Muscle layer of duodenum (tissue), 2 donors: ENCODE results near the gene ANKRD13B.

ENCODE experiments used
- H3K27ac ChIP-seq: one replicate; pipeline ENCODE4 v1.7.0; 2013; ENCODE audit warnings: mild to moderate bottlenecking, low read length
- H3K27me3 ChIP-seq: one replicate; pipeline ENCODE4 v1.7.0; 2013; ENCODE audit warnings: low read depth, mild to moderate bottlenecking, control low read depth, low read length
- H3K36me3 ChIP-seq, 2 donors: one replicate each; pipeline ENCODE4 v1.7.0; 2013; ENCODE audit warnings: low read length in 2 of 2, control low read depth in 1 of 2, mild to moderate bottlenecking in 1 of 2; ENCODE audit not compliant: insufficient read depth in 2 of 2, control insufficient read depth in 1 of 2
- H3K4me1 ChIP-seq, 2 donors: one replicate each; pipeline ENCODE4 v1.7.0; 2013; ENCODE audit warnings: low read length in 2 of 2, mild to moderate bottlenecking in 2 of 2, control low read depth in 1 of 2, moderate library complexity in 1 of 2; ENCODE audit not compliant: insufficient read depth in 2 of 2, control insufficient read depth in 1 of 2
- H3K4me3 ChIP-seq, 2 donors: one replicate each; pipeline ENCODE4 v1.7.0; 2013; ENCODE audit warnings: low read length in 2 of 2, low read depth in 1 of 2, mild to moderate bottlenecking in 1 of 2
- H3K9me3 ChIP-seq, 2 donors: one replicate each; pipeline ENCODE4 v1.7.0; 2013; ENCODE audit warnings: low read length in 2 of 2, control low read depth in 1 of 2, mild to moderate bottlenecking in 1 of 2; ENCODE audit not compliant: control insufficient read depth in 1 of 2
- donor health status: healthy.

ANKRD13B gene

GRCh38 chr17:29561554-29562517 lies 31.1 kb upstream of the ANKRD13B start:
- H3K27ac ChIP-seq: no peak overlapping the region
- no peaks in the 10 kb centered on the region for H3K9me3 ChIP-seq
- peaks cover 0 to 7% of the 10 kb centered on the region in 2 donors for H3K36me3 ChIP-seq
- H3K4me3 ChIP-seq: no peak overlapping the region
- no peaks in the 10 kb centered on the region for H3K27me3 ChIP-seq
- H3K4me1 ChIP-seq: peaks cover 3 to 14% of the 10 kb centered on the region in 2 donors

- Histone ChIP-seq H3K4me3 (no peak overlapping the region), H3K27me3 (no peaks in the 10 kb centered on the region), H3K36me3 (peaks cover 0 to 7% of the 10 kb centered on the region in 2 donors), H3K9me3 (no peaks in the 10 kb centered on the region), H3K27ac (no peak overlapping the region), H3K4me1 (peaks cover 3 to 14% of the 10 kb centered on the region in 2 donors)
Measured at GRCh38 chr17:29562615-29563014, 30.3 kb upstream of the ANKRD13B start.

- peaks cover 0 to 7% of the 10 kb centered on the region in 2 donors for H3K36me3 ChIP-seq
- no peak overlapping the region for H3K27ac ChIP-seq
- no peaks in the 10 kb centered on the region for H3K9me3 ChIP-seq
- H3K27me3 ChIP-seq: no peaks in the 10 kb centered on the region
- no peak overlapping the region for H3K4me3 ChIP-seq
- peaks cover 3 to 16% of the 10 kb centered on the region in 2 donors for H3K4me1 ChIP-seq
Measured at GRCh38 chr17:29563816-29564215, 29.1 kb upstream of the ANKRD13B start.

- peak overlapping the region; percentile 61 to 75 for H3K4me3 ChIP-seq
- H3K9me3 ChIP-seq: no peaks in the 10 kb centered on the region
- H3K27ac ChIP-seq: no peak overlapping the region
- peaks cover 9 to 24% of the 10 kb centered on the region in 2 donors for H3K4me1 ChIP-seq
- peaks cover 0 to 7% of the 10 kb centered on the region in 2 donors for H3K36me3 ChIP-seq
- H3K27me3 ChIP-seq: no peaks in the 10 kb centered on the region
Measured at GRCh38 chr17:29565643-29566472, 27.1 kb upstream of the ANKRD13B start.

- peak within 1 kb of the TSS; percentile 75 to 81 for H3K4me3 ChIP-seq
- H3K9me3 ChIP-seq: no peaks in the 10 kb centered on the region
- peaks cover 9 to 21% of the 10 kb centered on the region in 2 donors for H3K4me1 ChIP-seq
- H3K27ac ChIP-seq: no peak within 1 kb of the TSS
- no peaks in the 10 kb centered on the region for H3K27me3 ChIP-seq
- peaks cover 0 to 7% of the 10 kb centered on the region in 2 donors for H3K36me3 ChIP-seq
Measured at GRCh38 chr17:29566473-29567303, 26.2 kb upstream of the ANKRD13B start, which contains the start of gene ABHD15. TSS of gene ABHD15 (minus strand) at chr17:29567037. CDS start at chr17:29566966, 71 bp downstream.

- Histone ChIP-seq H3K9me3 (no peaks in the 10 kb centered on the region), H3K4me3 (peak overlapping the region; percentile 75 to 81), H3K27ac (no peak overlapping the region), H3K36me3 (peaks cover 0 to 4% of the 10 kb centered on the region in 2 donors), H3K4me1 (peaks cover 9 to 26% of the 10 kb centered on the region in 2 donors), H3K27me3 (no peaks in the 10 kb centered on the region)
Measured at GRCh38 chr17:29567304-29567553, 25.7 kb upstream of the ANKRD13B start.

- peaks cover 9 to 31% of the 10 kb centered on the region in 2 donors for H3K4me1 ChIP-seq
- H3K27me3 ChIP-seq: no peaks in the 10 kb centered on the region
- peak overlapping the region; percentile 75 to 81 for H3K4me3 ChIP-seq
- H3K27ac ChIP-seq: peak overlapping the region; percentile 67
- no peaks in the 10 kb centered on the region for H3K36me3 ChIP-seq
- no peaks in the 10 kb centered on the region for H3K9me3 ChIP-seq
Measured at GRCh38 chr17:29567554-29568330, 25.2 kb upstream of the ANKRD13B start.

GRCh38 chr17:29568331-29569244 lies 24.3 kb upstream of the ANKRD13B start, which contains the start of gene TP53I13:
TSS of gene TP53I13 (plus strand) at chr17:29568701. CDS start at chr17:29568759, 58 bp downstream.
- Histone ChIP-seq H3K27me3 (no peaks in the 10 kb centered on the region), H3K4me3 (peak within 1 kb of the TSS; percentile 75 to 81), H3K4me1 (peaks cover 9 to 39% of the 10 kb centered on the region in 2 donors), H3K36me3 (no peaks in the 10 kb centered on the region), H3K27ac (peak within 1 kb of the TSS; percentile 67), H3K9me3 (no peaks in the 10 kb centered on the region)

- Histone ChIP-seq H3K27ac (peak overlapping the region; percentile 20), H3K36me3 (peaks cover 0 to 8% of the 10 kb centered on the region in 2 donors), H3K4me3 (peak overlapping the region; percentile 74 to 75), H3K27me3 (no peaks in the 10 kb centered on the region), H3K9me3 (no peaks in the 10 kb centered on the region), H3K4me1 (peaks cover 9 to 39% of the 10 kb centered on the region in 2 donors)
Measured at GRCh38 chr17:29569245-29569950, 23.5 kb upstream of the ANKRD13B start.
